Mesenteric fat pad (tissue), 1 donor: Measurements from ENCODE around the gene ZMAT5. TPM values are rescaled to one million over a fixed set of nuclear protein-coding genes. Genes with fewer than 3 reads are reported as not detected.

Experiments
- DNase-seq: peaks from one replicate; pipeline ENCODE4 v3.0.0-alpha.2; 2020; ENCODE audit warnings: low spot score
- total RNA-seq: library from RNA; stranded (reverse); fragmentation: NEBNext Ultra II Directional; extraction: Animal tissue kit (Norgen Biotek cat#: 25700); gene quantifications from one replicate; pipeline ENCODE4 v1.2.1, GENCODE V29; 2021
- donor health status: DM: yes; HTN: yes; CAD: no.

ZMAT5 gene
- total RNA-seq, 1 donor from 2014 or later: 17.8 TPM

DNA sequence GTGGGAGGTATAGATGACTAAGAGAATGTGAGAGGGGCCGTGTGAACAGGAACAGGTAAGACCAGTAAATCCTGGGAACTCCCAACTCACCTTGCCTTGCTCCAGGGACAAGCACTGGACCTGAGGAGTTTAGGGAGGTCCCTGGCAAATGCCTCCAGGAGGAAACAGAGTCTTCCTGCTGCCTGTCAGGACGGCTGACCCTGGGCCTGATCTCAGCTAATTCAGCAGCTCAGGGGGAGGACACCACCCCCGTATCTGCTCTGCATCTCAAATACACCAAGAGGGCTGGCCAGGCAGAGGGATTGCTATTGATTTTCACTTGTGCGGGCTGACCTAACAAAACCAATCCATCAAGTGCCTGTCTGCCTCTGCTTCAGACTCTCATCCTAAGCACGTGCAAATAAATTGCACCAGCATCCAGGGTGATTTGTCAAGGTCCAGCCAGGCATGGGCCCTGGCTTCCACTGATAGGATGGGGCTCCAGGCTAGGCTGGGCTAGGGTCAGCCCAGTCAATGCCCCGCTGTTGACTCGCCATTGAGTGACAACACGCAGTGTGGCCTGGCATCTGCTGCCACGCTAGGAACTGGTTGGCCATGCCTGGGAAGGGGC, 20.7 kb upstream of the ZMAT5 start:
- no peak for DNase-seq

GRCh38 chr22:29786031-29786430, 19.2 kb upstream of the ZMAT5 start:
- no peak for DNase-seq

- no peak for DNase-seq
These were observed 17.9 kb upstream of the ZMAT5 start for GRCh38 chr22:29784451-29785361.

GRCh38 chr22:29782061-29782845, 15.4 kb upstream of the ZMAT5 start:
- no peak for DNase-seq

DNA sequence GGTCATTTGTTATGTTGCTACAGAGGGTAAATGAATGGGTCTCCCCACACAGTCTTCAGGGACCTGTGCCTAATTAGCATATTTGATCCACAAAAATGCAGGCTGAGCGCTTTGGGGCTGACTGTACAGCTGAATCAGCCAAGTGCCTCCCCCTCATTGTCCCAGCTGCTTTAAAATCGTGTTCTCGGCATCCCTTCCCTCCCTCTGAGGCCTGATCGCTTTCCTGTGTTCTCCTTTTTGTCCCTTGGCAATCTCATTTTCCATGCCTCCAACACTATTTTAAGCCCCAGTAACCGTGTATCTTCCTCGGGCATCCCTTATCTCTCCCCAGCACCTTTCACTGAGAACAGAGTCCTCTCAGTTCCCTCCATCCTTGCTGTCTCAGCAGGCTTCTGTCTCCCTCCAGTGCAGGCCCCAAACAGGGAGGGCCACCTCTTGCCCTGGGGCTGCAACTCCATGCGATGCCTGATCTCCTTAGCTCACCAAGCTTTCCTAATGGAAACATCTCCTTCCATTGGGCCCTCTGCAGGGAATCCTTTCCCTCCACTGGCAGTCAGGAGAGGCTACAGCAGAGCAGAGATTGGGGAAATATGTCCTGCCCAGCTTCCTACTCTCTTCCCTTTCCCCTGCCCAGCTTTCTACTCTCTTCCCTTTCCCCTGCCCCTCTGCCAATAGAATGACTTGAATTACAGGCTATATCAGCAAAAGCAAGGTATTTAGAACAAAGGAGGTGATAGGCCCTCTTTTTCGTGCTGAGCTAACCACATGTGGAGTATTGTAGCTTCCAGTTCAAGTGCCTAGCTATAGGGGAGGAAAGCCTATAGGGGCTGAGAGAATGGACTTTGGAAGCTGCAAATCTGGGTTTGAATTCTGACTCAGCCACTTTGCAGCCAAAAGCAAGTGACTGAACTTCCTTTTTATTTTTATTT, 14.2 kb upstream of the ZMAT5 start:
- DNase-seq: no peak

GRCh38 chr22:29780220-29780619, 13.4 kb upstream of the ZMAT5 start:
- DNase-seq: no peak

DNA sequence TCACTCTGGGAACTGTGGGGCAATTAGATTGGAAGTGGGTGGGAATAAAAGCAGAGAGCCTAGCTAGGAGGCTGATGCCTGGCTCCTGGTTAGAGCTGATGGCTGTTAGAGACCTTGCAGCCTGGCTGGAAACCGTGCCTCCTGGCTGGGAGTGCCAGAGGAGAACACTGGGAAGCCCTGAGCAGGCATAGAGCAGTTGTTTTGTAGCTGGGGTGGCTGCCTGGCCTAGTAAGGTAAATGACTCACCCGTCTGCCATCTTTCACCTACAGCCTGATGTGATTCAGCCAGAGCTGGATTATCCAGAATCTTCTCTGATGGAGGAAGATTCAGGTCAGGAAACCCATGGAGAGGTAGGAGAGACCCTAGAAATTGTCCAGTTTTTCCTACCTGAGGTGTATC, 6.4 kb upstream of the ZMAT5 start:
- no peak for DNase-seq

DNA sequence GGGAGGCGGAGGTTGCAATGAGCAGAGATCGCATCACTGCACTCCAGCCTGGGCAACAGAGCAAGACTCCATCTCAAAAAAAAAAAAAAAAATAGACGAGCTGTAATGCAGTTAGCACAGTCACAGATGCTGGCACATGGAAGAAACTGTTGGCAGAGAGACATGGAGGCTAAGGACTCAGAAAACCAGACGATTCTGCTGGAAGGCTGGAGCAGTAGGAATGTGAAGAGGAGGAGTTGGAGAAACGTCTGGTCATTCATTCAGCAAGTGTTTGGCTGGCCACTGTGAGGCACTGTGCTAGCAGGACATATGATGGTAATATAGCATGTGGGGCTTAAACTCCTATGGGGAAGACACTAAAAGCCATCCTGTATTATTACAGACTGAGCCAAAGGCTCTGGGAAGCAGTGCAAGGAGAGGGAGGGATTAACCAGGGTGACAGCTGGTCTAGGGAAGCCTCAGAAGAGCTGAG, 5.4 kb upstream of the ZMAT5 start:
- no peak for DNase-seq

GRCh38 chr22:29769723-29770321, 3.0 kb upstream of the ZMAT5 start:
- DNase-seq: no peak

DNA sequence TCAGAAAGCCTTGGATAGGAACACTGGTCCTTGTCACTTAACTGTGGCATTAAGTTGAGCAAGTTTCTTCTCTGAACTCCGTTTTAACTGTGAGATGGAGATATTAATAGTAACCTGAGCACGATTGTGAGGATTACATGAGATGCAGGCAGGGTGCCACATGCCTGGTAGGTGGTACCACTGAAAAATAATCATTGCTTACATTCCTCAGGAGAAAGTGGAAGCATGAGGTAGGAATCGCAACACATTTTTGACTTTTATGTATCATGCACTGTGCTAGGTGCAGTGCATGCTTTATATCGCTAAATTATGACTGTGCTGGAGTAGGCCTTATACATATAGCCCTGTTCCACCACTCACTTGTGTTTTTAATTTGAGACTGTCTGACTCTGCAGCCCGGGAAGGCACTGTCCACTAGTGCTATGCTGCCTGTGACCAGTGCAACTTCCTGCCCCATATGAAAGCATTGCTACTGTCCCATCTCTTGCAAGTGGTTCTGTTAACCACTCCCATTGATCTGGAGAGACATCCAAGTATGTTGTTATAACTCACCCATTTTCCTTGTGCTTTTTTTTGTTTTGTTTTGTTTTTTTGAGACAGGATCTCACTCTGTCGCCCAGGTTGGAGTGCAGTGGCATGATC, 1.4 kb upstream of the ZMAT5 start:
- DNase-seq: no peak

- DNase-seq: peak; percentile 97
These were observed 604 bp upstream of the ZMAT5 start, which contains the start of gene UQCR10 for GRCh38 chr22:29767171-29768051. UQCR10 (plus strand) TSS chr22:29767369; CDS start chr22:29767399, 30 bp downstream.

DNA sequence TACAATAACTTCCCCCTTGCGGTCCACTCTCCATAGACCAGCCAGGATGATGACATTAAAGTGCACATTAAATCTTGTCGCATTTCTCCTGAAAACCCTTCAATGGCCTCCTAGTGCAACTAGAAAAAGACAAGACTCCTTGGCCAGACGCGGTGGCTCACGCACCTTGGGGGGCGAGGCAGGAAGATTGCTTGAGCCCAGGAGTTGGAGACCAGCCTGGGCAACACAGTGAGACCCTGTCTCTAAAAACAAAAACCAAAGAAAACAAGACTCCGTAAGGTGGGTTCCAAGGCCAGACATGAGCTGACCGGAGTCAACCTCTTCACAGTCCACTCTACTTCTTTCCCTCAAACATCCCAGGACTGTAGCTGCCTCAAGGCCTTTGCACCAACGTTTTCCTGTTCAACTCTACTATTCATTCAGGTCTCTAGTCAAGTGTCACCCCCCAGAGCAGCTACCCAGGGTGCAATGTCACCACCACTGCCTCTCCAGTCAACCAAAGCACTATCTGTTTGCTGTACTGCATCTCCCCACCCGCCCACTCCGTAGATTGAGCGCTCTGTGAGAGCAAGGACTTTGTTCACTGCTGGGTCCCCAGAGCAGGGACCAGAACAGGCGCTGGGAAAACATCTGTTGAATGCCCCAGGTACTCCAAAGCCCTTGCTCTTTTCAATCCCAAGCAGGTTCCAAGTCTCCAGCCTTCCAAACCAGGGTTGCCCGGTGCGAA, 739 bp downstream of the ZMAT5 start:
- DNase-seq: no peak

DNA sequence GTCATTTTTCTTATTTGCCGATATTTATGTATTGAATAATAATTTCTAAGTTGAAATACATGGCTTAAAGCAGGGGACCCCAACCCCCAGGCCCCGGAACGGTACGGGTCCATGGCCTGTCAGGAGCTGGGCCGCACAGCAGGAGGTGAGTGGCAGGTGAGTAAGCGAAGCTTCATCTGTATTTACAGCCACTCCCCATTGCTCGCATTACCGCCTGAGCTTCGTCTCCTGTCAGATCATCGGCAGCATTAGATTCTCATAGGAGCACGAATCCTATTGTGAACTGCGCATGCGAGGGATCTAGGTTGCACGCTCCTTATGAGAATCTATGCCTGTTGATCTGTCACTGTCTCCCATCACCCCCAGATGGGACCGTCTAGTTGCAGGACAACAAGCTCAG, 4.5 kb downstream of the ZMAT5 start:
- no peak for DNase-seq

- no peak for DNase-seq
These were observed 7.8 kb downstream of the ZMAT5 start for GRCh38 chr22:29758959-29759358.

- DNase-seq: no peak
These were observed 8.7 kb downstream of the ZMAT5 start for GRCh38 chr22:29758068-29758622.

GRCh38 chr22:29757096-29757495, 9.7 kb downstream of the ZMAT5 start:
- no peak for DNase-seq

GRCh38 chr22:29756341-29756740, 10.5 kb downstream of the ZMAT5 start:
- no peak for DNase-seq

DNA sequence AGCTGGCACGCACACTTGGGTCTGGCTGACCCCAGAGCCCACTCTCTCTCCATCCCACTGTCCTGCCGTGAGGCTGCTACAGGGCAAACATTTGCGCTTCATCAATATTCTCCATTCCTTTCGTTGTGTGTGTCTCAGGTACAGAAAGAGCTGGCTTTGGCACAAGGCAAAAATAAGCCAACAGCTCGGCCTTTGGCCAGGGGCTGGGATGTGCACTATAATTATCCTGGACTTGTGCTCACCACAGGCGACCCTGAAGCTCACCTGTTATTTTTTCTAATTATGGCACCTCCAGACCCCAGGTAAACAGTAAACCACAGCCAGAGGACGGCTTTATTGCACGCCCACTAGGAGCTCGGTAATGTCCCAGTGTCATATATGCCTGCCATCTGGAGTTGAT, 10.9 kb downstream of the ZMAT5 start:
- DNase-seq: no peak
